ENCODE results near the gene NLGN3. TPM values are rescaled to one million over a fixed set of nuclear protein-coding genes. Genes with fewer than 3 reads are reported as not detected.

NLGN3 gene
- polyA plus RNA-seq (ENCODE audit: low read depth in 6 of 6), result under 1 TPM in 2 of 6 donors, not detected in 4; 0.09 to 0.35 TPM

GRCh38 chrX:71144651-71145050, at the start of gene NLGN3:
NLGN3 (plus strand) TSS chrX:71144841; CDS start chrX:71147750, 2,909 bp downstream.
- Mint-ChIP-seq H3K27me3 (no peaks in the 10 kb centered on the region), H3K27ac (peak within 1 kb of the TSS in 5 of 6 donors; percentile 73 to 94 (median 81)), H3K36me3 (no peaks in the 10 kb centered on the region), H3K4me1 (peaks cover 12 to 19% (median 16%) of the 10 kb centered on the region in 3 donors), H3K9me3 (no peaks in the 10 kb centered on the region), H3K4me3 (peak within 1 kb of the TSS in 7 of 8 donors; percentile 5 to 86 (median 62))
- ATAC-seq (ENCODE audit: low read depth in 2 of 2) (no peak), DNase-seq (no peak)

GRCh38 chrX:71095033-71095432, 49.6 kb upstream of the NLGN3 start:
- Mint-ChIP-seq H3K9me3 (peaks cover 0 to 5% (median 0%) of the 10 kb centered on the region in 7 donors), H3K27ac (peak overlapping the region in 3 of 6 donors; percentile 15 to 98 (median 93)), H3K27me3 (peaks cover 0 to 12% (median 0%) of the 10 kb centered on the region in 3 donors), H3K4me3 (peak overlapping the region; percentile 90 to 98 (median 94)), H3K36me3 (no peaks in the 10 kb centered on the region), H3K4me1 (peaks cover 15 to 36% (median 23%) of the 10 kb centered on the region in 3 donors)
- no peak for ATAC-seq (ENCODE audit: low read depth in 2 of 2)
- DNase-seq, result no peak

- ATAC-seq (ENCODE audit: low read depth in 2 of 2), result peak; percentile 86 to 87
- DNase-seq, result peak; percentile 83
- Mint-ChIP-seq H3K4me1 (peaks cover 15 to 39% (median 23%) of the 10 kb centered on the region in 3 donors), H3K9me3 (peaks cover 0 to 5% (median 0%) of the 10 kb centered on the region in 7 donors), H3K4me3 (peak within 1 kb of the TSS; percentile 90 to 98 (median 94)), H3K27ac (peak within 1 kb of the TSS; percentile 93 to 99 (median 95)), H3K36me3 (no peaks in the 10 kb centered on the region), H3K27me3 (peaks cover 0 to 16% (median 0%) of the 10 kb centered on the region in 3 donors)
Observed at GRCh38 chrX:71095555-71095980, 49.1 kb upstream of the NLGN3 start, which contains the start of gene FOXO4. FOXO4 (plus strand) TSS chrX:71095851; CDS start chrX:71096529, 678 bp downstream.

- H3K27me3 Mint-ChIP-seq, result peaks cover 0 to 20% (median 0%) of the 10 kb centered on the region in 3 donors
- H3K27ac Mint-ChIP-seq, result peak overlapping the region; percentile 93 to 99 (median 95)
- no peaks in the 10 kb centered on the region for H3K36me3 Mint-ChIP-seq
- H3K4me3 Mint-ChIP-seq, result peak overlapping the region; percentile 90 to 98 (median 94)
- DNase-seq (no peak), ATAC-seq (ENCODE audit: low read depth in 2 of 2) (peak; percentile 37 to 39)
- H3K4me1 Mint-ChIP-seq, result peaks cover 15 to 43% (median 25%) of the 10 kb centered on the region in 3 donors
- peaks cover 0 to 5% (median 0%) of the 10 kb centered on the region in 7 donors for H3K9me3 Mint-ChIP-seq
Observed at GRCh38 chrX:71095981-71096759, 48.5 kb upstream of the NLGN3 start.

- Mint-ChIP-seq H3K4me3 (peak overlapping the region; percentile 90 to 98 (median 94)), H3K36me3 (no peaks in the 10 kb centered on the region), H3K27me3 (peaks cover 0 to 20% (median 0%) of the 10 kb centered on the region in 3 donors), H3K9me3 (peaks cover 0 to 5% (median 0%) of the 10 kb centered on the region in 7 donors), H3K27ac (peak overlapping the region in 1 of 6 donors; percentile 99), H3K4me1 (peaks cover 15 to 48% (median 29%) of the 10 kb centered on the region in 3 donors)
- ATAC-seq (ENCODE audit: low read depth in 2 of 2) (no peak), DNase-seq (no peak)
Observed at GRCh38 chrX:71096760-71097032, 47.9 kb upstream of the NLGN3 start.

- peak overlapping the region in 6 of 8 donors; percentile 24 to 81 (median 54) for H3K4me3 Mint-ChIP-seq
- peaks cover 0 to 5% (median 0%) of the 10 kb centered on the region in 7 donors for H3K9me3 Mint-ChIP-seq
- DNase-seq, result peak; percentile 76
- H3K4me1 Mint-ChIP-seq, result peaks cover 26 to 58% (median 38%) of the 10 kb centered on the region in 3 donors
- peaks cover 0 to 20% (median 0%) of the 10 kb centered on the region in 3 donors for H3K27me3 Mint-ChIP-seq
- H3K27ac Mint-ChIP-seq, result peak overlapping the region in 3 of 6 donors; percentile 19 to 71 (median 49)
- H3K36me3 Mint-ChIP-seq, result no peaks in the 10 kb centered on the region
- peak; percentile 59 to 63 for ATAC-seq (ENCODE audit: low read depth in 2 of 2)
Observed at GRCh38 chrX:71098302-71098701, 46.3 kb upstream of the NLGN3 start.

GRCh38 chrX:71098951-71099506, 45.6 kb upstream of the NLGN3 start:
- H3K27ac Mint-ChIP-seq, result peak overlapping the region in 3 of 6 donors; percentile 29 to 49 (median 41)
- DNase-seq (no peak), ATAC-seq (ENCODE audit: low read depth in 2 of 2) (no peak)
- H3K27me3 Mint-ChIP-seq, result peaks cover 0 to 20% (median 0%) of the 10 kb centered on the region in 3 donors
- H3K4me3 Mint-ChIP-seq, result peak overlapping the region in 1 of 8 donors; percentile 80
- peaks cover 0 to 2% (median 0%) of the 10 kb centered on the region in 7 donors for H3K9me3 Mint-ChIP-seq
- no peaks in the 10 kb centered on the region for H3K36me3 Mint-ChIP-seq
- peaks cover 34 to 64% (median 45%) of the 10 kb centered on the region in 3 donors for H3K4me1 Mint-ChIP-seq

- DNase-seq, result no peak
- Mint-ChIP-seq H3K4me3 (peak overlapping the region in 1 of 8 donors; percentile 47), H3K27me3 (peaks cover 0 to 14% (median 0%) of the 10 kb centered on the region in 3 donors), H3K9me3 (peaks cover 0 to 2% (median 0%) of the 10 kb centered on the region in 7 donors), H3K4me1 (peaks cover 41 to 69% (median 52%) of the 10 kb centered on the region in 3 donors), H3K36me3 (no peaks in the 10 kb centered on the region), H3K27ac (peak overlapping the region in 1 of 6 donors; percentile 41)
- no peak for ATAC-seq (ENCODE audit: low read depth in 2 of 2)
Observed at GRCh38 chrX:71099736-71100135, 44.9 kb upstream of the NLGN3 start.

GRCh38 chrX:71100581-71101505, 43.8 kb upstream of the NLGN3 start:
- Mint-ChIP-seq H3K4me1 (peaks cover 39 to 70% (median 47%) of the 10 kb centered on the region in 3 donors), H3K27me3 (peaks cover 0 to 7% (median 0%) of the 10 kb centered on the region in 3 donors), H3K9me3 (peaks cover 0 to 2% (median 0%) of the 10 kb centered on the region in 7 donors), H3K36me3 (no peaks in the 10 kb centered on the region), H3K4me3 (peak overlapping the region in 1 of 8 donors; percentile 51), H3K27ac (peak overlapping the region in 4 of 6 donors; percentile 38 to 90 (median 88))
- DNase-seq, result no peak
- ATAC-seq (ENCODE audit: low read depth in 2 of 2), result no peak

- peaks cover 0 to 9% of the 10 kb centered on the region in 2 donors for H3K36me3 Mint-ChIP-seq
- ATAC-seq (ENCODE audit: low read depth in 2 of 2), result no peak
- peak overlapping the region in 3 of 8 donors; percentile 40 to 69 (median 42) for H3K4me3 Mint-ChIP-seq
- H3K27ac Mint-ChIP-seq, result peak overlapping the region; percentile 66 to 97 (median 89)
- H3K27me3 Mint-ChIP-seq, result peaks cover 0 to 7% (median 0%) of the 10 kb centered on the region in 3 donors
- DNase-seq, result no peak
- H3K9me3 Mint-ChIP-seq, result no peaks in the 10 kb centered on the region
- H3K4me1 Mint-ChIP-seq, result peaks cover 53 to 78% (median 53%) of the 10 kb centered on the region in 3 donors
Observed at GRCh38 chrX:71102292-71102691, 42.3 kb upstream of the NLGN3 start.

- DNase-seq, result peak; percentile 47
- Mint-ChIP-seq H3K9me3 (no peaks in the 10 kb centered on the region), H3K27ac (peak overlapping the region; percentile 88 to 97 (median 92)), H3K27me3 (peaks cover 0 to 11% (median 0%) of the 10 kb centered on the region in 3 donors), H3K36me3 (peaks cover 4 to 12% of the 10 kb centered on the region in 2 donors), H3K4me1 (peaks cover 56 to 78% (median 63%) of the 10 kb centered on the region in 3 donors), H3K4me3 (peak overlapping the region; percentile 58 to 86 (median 68))
- ATAC-seq (ENCODE audit: low read depth in 2 of 2), result peak; percentile 67 to 69
Observed at GRCh38 chrX:71103110-71103983, 41.3 kb upstream of the NLGN3 start.
